ENCODE measurements around the gene CBFA2T2.
"Not testable (repeated sequence)": the region's sequence is repeated elsewhere in the genome, so short reads cannot be mapped to it uniquely, and the experiment has no call there.

CBFA2T2 gene

DNA sequence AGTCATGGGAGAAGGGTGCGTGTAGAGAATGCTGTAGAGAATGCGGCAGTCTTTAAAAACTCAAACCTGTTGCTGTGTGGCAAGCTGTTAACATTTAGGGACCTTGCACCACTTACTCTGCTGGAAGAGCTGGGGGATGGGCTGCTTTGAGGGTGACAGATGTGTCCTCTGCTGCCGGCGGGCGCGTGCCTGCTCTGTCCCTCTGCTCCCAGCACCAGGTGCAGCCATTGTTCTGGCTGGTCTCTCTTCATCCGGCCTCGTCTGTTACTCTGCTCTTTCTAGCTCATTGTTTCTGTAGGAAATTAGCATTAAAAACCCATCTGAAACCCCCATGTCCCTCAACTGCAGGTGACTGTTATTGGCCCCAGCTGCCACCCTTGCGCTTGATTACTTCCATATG is 78.5 kb downstream of the CBFA2T2 start:
- in situ Hi-C loops (cut with HindIII; ENCODE audit: low sequenced_read_pairs) = no loop called here
- DNase-seq (ENCODE audit: low read depth) = no peak
- TF ChIP-seq, protein P1, sequence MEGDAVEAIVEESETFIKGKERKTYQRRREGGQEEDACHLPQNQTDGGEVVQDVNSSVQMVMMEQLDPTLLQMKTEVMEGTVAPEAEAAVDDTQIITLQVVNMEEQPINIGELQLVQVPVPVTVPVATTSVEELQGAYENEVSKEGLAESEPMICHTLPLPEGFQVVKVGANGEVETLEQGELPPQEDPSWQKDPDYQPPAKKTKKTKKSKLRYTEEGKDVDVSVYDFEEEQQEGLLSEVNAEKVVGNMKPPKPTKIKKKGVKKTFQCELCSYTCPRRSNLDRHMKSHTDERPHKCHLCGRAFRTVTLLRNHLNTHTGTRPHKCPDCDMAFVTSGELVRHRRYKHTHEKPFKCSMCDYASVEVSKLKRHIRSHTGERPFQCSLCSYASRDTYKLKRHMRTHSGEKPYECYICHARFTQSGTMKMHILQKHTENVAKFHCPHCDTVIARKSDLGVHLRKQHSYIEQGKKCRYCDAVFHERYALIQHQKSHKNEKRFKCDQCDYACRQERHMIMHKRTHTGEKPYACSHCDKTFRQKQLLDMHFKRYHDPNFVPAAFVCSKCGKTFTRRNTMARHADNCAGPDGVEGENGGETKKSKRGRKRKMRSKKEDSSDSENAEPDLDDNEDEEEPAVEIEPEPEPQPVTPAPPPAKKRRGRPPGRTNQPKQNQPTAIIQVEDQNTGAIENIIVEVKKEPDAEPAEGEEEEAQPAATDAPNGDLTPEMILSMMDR (IDR thresholded peaks at IDR 0.05; ENCODE audit: low read depth, low read length, missing control alignments) = no peak
- no peak overlapping the region for H3K4me3 ChIP-seq (ENCODE audit: low read depth, low read length)

DNA sequence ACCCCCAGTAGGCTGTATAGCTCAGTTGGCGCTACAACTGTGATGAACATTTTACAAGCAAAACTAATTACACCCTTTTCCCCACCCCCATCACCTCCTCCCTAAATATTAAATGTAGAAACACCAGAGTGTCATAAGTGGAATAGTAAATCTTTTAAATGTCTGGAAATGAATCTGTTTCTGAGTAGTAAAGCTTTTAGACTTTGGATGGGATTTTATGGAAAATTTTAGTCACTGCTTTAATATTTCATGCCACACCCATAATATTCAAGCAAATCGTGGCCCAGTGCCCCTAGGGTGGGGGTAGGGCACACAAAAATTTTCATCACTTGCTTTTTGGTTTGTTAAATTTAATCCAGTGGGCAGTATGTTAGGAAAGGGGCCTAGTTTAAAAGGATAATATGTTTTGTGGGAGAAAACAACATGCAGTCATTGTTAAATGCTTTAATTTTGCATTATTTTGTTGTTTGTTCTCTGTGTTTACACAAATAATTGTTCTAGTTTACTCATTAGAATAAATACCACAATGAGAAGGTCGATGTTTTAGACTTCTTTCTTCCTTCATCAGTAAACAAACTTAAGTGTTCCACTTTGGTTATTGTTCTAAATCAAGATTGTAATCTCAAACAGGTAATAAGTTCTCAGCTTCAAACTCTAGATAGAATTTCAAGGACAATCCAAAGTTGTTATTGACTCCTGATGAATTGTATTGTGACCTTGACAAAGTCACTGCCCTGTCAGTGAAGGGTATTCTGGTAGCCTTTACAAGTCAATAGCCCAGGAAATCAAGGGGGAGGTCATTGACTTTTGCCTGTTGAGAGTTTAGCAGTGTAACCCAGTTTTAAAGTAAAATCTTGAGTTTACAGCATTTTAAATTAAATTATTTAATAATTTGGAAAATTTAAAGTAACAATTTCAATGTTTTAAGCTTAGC is 79.2 kb downstream of the CBFA2T2 start:
- H3K4me3 ChIP-seq (ENCODE audit: low read depth, low read length) = no peak overlapping the region
- DNase-seq (ENCODE audit: low read depth) = no peak
- in situ Hi-C loops (cut with HindIII; ENCODE audit: low sequenced_read_pairs) = no loop called here
- TF ChIP-seq, protein P1 (IDR thresholded peaks at IDR 0.05; ENCODE audit: low read depth, low read length, missing control alignments) = no peak

DNA sequence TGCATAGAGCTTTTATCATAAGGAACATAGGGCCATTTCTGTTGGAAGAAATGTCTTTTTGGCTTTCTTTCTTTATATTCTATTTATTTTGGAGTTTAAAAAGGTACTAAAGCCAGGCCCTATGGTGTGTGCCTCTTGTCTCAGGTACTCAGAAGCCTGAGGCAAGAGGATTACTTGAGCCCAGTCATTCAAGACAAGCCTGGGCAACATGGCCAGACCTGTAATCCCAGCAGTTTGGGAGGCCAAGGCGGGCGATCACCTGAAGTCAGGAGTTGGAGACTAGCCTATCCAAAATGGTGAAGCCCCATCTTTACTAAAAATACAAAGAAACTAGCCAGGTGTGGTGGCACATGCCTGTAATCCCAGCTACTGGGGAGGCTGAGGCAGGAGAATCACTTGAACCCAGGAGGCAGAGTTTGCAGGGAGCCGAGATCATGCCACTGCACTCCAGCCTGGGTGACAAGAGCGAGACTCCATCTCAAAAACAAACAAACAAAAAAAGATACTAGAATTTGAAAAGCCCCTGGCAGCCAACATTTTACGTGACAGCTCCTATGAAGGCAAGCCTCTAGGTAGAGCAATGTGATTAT is 80.0 kb downstream of the CBFA2T2 start:
- TF ChIP-seq, protein P1 (IDR thresholded peaks at IDR 0.05; ENCODE audit: low read depth, low read length, missing control alignments) = no peak
- DNase-seq (ENCODE audit: low read depth) = no peak
- in situ Hi-C loops (cut with HindIII; ENCODE audit: low sequenced_read_pairs) = loop anchor here (5.0 kb wide), 1 partner anchor 37 kb away; no protein-coding TSS in a partner anchor
- H3K4me3 ChIP-seq (ENCODE audit: low read depth, low read length) = no peak overlapping the region

DNA sequence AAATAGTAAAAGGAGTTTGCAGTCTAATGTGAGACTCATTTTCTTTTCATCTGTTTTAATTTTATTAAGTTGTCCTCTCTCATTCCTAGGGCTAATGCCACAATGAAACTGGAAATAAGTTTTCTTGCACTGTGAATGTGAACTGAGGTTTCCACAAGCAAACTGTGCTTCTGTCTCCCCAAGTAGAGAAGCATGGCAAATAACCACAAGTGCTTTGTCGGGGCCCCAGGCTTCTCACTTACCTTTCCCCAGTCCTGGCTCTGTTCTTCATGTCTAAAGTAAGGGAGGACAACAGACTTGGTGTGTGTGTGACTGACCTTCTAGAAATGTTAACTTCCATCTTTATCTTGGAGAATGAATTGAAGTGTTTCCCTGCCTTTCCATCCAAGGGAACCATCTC is 80.8 kb downstream of the CBFA2T2 start:
- DNase-seq (ENCODE audit: low read depth) = no peak
- TF ChIP-seq, protein P1 (IDR thresholded peaks at IDR 0.05; ENCODE audit: low read depth, low read length, missing control alignments) = no peak

DNA sequence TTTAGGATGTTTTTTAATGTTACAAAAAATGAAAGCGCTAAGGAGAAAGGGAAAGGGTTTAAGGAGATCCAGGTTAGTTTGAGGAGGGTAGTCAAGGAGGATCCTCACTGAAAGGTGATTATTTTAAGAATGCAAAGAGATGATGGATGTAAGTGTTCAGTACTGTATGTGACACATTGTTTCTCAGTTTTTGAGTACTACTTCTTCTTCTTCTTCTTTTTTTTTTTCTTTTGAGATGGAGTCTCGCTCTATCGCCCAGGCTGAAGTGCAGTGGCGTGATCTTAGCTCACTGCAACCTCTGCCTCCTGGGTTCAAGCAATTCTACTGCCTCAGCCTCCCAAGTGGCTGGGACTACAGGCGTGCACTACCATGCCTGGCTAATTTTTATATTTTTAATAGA is 83.4 kb downstream of the CBFA2T2 start:
- in situ Hi-C loops (cut with HindIII; ENCODE audit: low sequenced_read_pairs) = loop anchor here (5.0 kb wide), 1 partner anchor 34 kb away; no protein-coding TSS in a partner anchor
- DNase-seq (ENCODE audit: low read depth); H3K4me3 ChIP-seq (ENCODE audit: low read depth, low read length): not testable (repeated sequence)

More for the DNA sequence above, 80.8 kb downstream of the CBFA2T2 start:
- no peak overlapping the region for H3K4me3 ChIP-seq (ENCODE audit: low read depth, low read length)
- in situ Hi-C loops (cut with HindIII; ENCODE audit: low sequenced_read_pairs) = loop anchor here (5.0 kb wide), 1 partner anchor 37 kb away; no protein-coding TSS in a partner anchor

DNA sequence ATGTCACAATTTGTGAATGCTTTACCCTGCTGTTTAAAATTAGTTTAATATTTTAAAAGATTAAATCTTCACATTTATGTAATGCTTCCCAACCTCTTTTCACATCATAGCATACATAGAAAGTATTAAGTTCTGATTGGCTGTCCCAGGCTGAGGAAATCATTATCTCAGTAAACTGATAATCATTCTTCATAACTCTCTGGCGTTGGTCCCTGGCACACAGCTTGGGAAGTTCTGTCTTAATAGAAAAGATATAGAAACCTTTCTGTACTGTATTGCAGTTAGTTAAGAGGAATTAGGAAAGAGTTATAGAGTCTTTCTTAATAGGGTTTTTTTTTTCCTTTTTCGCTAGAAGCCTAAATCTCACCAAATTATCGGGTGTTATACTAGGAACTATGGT is 85.4 kb downstream of the CBFA2T2 start:
- DNase-seq (ENCODE audit: low read depth) = no peak
- no peak overlapping the region for H3K4me3 ChIP-seq (ENCODE audit: low read depth, low read length)
- in situ Hi-C loops (cut with HindIII; ENCODE audit: low sequenced_read_pairs) = no loop called here
- TF ChIP-seq, protein P1 (IDR thresholded peaks at IDR 0.05; ENCODE audit: low read depth, low read length, missing control alignments) = no peak
